SKM-1 treated with dmso at 0.1 percent for 144 hours (cell line): Measurements from ENCODE around the gene SH3TC1.

Source experiments
- DNase-seq: peaks from one replicate; lab custom pipeline; 2025; ENCODE audit not compliant: unreplicated experiment; lab: John Stamatoyannopoulos, UW

Gene SH3TC1

DNA sequence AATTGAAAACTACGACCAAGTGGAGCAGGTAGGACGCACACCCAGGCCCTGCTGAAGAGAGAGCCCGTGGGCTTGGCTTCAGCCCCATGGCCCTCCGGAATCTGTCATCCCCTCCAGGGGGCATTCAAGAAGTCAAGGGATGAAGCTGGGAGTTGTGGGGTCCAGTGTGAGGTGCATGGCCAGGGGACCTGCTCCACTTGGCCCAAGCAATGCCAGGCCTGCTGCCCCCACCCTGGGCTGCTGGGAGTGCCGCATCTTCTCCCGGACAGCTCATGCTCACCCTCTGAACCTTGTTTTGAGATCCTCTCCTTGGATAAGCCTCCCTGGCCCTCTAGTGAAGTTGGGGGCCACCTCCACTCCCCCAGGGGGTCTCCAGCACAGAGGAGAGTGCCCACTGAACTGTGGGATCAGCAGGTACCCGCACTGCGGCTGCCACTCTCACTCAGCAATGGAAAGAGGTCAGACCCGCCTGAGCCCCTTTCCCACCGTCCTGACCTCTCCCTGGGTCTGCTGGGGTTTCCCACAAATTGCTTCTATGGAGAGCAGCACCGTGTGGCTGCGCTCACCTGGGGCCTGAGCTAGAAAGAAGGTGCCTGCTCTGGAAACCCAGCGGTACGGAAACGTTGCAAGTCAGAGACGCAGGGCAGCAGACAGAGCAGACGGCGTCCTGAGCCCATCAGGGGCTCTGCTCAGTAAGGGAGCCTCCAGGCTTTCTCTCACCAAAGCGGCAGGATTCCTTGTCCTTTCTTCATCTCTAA, 35.5 kb upstream of the SH3TC1 start:
- no peak for DNase-seq

DNA sequence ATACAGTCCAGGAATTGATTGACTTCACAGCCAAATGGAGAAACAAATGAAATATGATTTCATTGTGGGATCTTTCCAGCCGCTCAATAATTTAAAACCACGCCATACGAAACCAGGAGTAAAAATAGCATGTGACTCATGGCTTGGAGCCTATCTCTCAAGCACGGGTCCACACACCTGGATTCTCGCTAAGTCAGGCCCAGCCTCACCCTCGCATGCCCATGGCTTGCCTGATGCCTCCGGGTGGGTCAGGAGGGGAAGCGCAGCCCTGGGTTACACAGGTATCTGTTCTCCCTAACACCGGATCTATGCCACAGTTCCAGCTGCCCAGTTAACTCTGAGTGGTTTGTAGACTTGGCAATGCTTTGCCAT, 34.9 kb upstream of the SH3TC1 start:
- DNase-seq = no peak

DNA sequence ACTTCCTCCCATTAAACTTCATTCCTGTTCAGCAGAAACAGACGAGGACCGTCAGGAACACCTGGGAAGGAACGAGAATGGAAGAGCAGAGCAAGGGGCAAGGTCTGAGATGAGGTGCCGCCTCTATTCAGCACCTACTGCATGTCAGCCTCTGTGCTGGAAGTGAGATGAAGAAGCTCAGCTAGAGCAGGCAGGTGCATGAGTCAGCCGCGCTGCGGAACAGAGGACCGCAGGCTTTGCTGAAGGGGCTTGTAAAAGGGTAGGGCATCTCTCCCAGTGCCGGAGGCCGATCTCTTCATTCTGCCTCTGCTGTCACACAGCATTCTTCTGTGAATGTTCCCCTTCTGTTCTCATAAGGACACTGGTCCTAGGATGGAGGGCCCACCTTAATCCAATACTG, 34.4 kb upstream of the SH3TC1 start:
- no peak for DNase-seq

DNA sequence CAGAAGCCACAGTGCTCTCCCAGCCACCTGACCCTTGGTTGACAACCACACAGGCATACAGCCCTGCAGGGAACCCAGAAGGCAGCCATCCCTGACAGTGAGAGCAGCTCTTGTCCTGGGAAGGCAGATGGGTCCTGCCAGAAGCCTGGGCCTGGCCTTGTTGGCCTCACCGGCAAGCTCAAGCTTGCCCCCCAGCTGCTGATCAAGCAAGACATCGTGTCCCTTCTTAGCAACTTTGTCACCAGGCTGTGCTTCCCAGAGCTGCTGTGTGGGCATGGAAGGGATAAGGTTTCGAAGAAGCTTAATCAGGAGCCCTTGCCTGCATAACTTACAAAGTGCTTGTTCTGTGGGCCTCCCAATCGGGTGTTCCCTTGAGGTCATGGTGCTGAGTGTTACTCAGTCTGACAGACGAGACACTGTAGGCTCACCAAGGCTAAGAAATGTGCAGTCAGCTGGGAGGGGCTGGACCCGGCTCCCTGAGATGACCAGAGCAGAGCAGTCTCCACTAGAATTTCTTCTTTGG, 33.7 kb upstream of the SH3TC1 start:
- no peak for DNase-seq

DNA sequence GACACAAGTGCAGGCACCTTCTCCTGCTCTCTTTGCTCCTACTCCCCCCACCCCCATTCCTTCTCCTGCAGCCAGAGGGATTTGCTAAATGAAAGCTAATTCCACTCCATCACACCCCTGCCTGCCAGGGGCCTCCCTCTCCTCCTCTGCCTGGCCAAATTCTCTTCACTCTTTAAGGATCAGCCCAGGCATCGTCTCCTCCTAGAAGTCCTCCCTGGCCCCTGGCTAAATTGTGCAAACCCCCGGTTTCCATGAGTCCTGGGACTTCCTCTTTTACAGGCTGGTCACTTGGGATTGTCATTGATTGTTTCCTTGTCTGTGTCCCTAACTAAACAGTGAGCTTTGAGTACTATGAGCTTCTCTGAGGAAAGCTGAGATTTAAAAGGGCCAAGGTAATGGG, 31.8 kb upstream of the SH3TC1 start:
- DNase-seq = peak; percentile 74

DNA sequence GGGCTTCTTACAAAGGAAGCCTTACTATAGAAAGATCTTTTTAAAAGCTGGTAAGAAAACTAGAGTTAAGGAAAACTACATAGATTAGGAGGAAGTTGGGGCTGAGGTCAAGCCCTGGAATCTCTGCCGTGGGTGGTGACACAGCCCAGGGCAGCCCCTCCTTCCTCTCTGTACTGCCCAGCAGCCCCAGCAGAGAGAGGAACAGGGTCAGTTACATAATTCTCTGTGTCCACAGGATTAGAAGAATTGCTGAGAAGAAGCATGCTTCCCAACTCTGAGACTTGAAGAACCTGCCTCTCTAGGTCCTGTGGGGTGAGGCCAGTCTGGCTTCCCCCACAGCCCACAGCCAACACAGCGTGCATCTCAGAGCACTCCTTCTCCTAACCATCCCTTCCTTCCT, 31.3 kb upstream of the SH3TC1 start:
- DNase-seq = peak; percentile 95

DNA sequence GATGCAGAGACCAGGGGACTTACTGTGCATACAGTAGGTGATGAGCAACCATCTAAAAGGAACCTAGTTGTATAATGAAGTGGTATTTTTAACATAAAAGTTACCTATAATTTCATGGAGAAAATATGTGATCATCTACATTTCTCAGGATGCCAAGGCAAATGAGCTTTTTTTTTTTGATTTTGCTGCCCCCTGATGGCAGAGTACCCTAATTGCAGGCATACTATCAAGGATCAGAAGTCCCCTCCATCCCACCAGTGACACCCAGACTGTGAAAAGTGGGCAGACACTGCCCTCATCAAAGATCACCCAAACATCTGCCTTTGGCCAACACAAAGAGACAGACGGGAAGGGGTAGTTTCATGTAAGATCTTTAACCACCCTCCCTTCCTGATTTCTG, 30.9 kb upstream of the SH3TC1 start:
- no peak for DNase-seq

DNA sequence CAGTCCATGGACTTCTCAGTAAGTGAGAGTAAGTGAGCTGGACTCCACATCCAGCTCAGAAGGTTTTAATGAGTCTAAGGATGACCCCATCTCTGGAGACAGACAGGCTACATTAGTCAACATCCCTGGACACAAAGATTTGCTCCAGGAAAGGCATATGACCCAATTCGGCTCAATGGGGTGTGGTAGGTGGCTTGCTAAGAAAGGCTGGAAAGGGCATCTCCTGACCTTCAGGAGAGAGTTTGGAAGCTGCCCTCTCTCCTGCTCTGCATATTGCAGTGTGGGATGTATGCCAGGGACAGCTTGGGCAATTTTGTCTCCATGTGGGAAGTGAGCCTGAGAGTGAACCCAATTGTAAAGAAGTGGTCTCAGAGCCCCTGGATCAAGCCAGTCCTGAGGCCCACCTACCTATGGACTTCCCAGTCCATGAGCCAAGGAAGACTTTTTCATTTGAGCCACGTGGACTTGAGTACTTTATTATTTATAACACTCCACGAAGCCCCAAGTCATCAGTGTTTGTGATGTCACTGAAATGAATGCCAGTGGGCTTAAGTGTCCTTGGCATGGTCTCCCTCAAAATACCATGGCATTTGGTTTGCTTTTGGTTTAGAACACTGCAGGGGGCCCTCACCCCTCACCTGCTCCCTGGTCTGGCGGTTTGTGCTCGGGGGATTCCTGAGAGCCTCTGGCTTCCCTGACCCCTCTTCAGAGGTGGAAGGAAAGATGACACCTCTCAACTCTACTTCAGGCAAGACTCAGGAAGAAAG, 30.1 kb upstream of the SH3TC1 start:
- no peak for DNase-seq

DNA sequence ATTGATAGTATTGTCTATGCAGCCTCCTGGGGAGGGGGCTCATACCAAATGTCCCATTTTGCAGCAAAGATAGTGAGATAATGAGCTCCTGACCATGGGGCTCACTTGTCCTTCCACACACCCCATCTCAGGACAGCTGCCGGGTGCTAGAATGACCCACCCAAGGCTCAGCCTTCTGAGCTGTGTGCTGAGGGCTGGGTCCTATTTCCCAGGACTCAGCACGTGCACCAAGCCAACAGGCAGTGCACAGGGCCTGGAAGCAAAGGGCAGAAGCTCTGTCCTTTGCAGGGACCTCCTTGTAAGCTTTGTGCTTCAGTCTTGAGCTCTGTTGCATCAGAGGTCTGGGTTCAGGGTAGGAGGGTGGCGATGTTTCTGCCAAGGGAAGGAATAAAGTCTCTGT, 29.3 kb upstream of the SH3TC1 start:
- DNase-seq = no peak

DNA sequence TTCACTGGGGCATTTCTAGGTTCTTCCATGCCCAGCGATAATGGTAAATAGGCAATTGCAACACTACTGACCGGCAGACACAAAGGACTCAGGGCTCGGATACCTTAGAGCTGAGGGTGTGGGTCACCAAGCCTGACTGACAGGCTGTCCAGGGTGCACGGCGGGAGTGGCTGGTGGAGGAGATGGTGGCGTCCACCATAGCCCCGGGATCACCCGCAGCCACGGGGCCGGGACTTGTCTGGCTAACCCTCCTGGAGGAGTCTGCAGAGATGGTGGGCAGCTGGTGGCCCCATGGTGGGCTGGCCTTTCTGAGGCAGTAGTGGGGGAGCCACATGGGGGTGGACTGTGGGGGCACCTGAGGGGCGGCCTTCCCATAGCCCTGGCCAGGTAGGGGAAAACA, 28.7 kb upstream of the SH3TC1 start:
- no peak for DNase-seq

DNA sequence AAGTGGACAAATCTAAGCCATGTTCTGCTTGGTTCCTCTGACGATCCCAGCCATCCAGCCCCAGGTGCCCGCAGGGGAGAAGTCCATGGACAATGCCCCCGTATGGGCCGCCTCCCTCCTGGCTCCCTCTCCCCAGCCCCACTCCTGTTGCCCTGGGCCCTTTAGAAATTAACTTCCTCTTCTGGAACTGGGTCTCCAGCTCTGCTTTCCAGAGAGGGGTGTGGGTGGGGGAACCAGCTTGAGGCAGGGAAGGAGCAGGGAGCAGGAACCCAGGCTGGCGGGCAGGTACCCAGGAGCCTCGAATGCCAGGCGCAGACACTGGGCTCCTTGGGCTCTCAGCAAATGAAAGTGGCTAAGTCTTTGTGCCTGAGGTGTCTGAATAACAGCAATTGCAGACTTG, 27.8 kb upstream of the SH3TC1 start:
- DNase-seq = no peak

DNA sequence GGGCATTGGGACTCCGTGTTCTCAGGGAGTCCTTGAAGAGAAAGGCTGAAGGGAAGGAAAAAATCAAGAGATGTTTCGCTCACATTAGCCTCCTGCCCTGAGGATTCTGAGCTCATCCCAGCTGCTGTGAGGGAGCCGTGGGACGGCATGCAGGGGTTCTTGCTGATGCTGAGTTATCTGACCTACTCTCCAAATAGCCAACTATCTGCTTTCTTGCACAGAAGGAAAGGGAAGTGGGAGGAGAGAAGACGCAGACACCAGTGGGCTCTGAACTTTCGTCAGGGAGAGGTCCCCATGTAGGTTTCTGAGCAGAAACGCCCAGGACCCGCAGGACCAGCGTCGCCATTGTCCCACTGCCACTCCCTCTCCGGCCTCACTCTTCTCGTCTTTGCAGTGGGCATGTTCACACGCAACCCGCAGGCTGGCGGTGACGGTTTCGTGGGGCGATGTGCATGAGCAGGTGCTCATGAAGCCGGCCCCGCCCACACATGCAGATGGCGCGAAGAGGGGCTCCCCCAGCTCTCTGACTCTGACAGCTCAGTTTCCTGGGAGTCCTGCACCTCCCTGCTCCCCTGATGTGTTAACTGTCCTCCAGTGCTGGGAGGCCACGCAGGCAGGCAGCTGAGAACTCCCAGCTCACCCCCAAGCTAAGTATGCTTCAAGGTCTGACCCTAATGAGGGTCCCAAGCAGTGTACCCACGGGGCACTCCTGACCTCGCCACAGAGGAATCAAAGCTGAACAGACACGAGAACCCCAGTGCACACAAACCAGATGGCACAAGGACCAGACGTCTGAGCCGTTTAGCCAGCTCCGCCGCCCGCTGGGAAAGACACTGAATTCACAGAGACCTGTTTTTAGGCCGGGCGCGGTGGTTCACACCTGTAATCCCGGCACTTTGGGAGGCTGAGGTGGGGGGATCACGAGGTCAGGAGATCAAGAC, 26.8 kb upstream of the SH3TC1 start:
- DNase-seq = no peak

DNA sequence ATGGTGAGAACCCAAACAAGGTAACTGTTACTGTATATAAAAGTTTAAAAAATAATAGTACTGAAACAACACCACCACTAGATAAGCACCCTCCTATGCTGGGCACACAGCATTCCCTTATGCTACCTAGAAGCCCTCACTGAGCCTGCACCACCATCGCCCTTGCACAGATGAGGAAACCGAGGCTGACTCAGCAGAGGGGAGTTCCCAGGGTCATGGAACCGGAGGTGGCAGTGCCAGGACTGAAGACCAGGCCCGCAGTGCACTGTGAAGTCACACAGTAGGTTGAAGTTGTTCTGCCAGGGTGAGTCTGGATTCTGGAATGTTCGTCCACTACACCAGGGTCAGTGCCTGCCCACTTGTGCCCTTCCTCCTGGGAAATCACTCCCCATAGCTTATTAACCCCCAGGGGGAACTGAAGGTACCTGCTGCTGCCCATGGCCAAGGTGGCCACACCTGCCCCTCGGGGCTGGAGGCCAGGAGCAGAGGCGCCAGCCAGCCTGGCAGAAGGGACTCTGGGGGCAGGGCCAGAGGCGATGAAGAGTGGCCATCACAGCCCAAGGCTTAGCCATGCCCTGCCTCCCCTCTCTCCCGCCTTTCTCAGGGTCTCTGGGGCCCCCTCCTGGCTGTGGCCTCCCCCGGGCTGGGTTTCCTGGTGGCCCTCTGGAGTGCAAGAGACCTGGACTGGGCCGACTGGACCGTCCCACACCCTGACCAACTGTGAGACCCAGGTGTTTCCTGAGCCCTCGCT, 25.4 kb upstream of the SH3TC1 start:
- no peak for DNase-seq

DNA sequence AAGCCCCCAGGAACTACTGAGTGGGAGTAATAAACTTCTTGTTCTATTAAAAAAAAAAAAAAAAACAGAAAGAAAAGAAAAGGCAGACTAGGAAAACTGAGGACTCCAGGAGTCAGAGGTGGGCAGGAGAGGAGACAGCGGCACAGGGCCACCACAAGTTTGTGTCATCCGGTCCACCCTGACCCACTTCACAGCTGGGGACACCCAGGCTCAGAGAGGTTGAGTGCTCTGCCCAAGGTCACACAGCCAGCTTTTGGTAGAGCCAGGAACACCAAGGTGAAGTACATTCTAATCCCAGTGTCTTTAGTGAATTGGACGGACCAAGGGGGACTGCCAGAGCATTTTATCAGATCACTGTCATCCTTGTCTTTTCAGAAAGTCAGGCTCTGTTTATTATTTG, 24.1 kb upstream of the SH3TC1 start:
- no peak for DNase-seq

DNA sequence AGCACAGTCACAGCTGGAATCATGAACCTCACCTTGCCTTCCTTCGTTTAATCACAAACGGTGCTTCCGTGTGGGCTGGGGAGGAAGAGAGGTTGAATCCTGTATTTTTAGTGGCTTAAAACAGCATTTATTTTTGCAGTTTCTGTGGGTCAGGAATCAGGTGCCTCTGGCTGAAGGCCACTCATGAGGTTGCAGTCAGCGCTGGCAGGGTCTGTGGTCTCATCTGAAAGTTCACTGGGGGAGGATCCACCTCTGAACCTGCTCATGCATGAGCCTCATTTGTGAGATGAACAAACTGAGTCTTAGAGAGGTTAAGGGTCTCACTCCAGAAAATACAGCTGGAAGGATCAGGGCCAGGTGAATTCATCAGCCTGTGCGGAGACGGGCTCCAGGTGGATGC, 23.4 kb upstream of the SH3TC1 start:
- DNase-seq = no peak

DNA sequence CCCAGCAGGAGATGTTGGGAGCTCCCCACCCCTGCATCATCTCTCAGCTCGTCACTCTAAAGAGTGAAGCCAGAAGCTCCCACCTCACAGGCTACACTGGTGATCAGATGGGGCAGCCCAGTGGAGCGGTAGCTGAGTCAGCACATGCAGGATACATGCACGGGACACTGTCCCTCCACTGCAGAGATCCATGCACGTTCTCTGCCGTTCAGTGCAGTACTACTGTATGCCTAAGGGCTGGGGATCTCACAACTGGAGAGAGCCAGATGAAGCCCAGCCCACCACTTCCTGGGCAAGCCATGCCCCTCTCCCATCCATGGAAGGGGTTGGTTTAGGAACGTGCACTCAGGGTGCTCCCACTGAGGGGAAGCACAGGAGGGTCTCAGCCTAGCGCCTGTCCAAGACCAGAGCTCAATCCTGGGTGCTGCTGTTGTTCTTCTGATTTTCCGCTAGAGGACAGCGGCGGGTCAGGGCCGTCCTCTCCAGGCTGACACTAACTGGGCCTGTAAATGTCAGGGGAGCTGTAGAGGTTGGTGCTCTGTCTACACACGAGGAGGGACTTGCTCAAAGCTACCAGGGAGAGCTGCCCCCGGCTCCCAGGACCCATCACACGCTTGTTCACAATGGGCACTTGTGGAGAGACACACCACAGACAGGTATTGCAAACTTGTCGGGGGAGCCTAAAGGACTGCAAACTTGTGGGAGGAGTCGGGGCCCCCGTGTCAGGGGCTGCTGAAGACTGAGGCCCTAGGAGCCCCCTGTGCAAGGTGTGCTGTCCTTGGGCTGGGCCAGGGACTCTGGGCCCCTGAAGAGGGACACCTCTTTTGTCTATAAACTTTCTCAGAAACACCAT, 22.3 kb upstream of the SH3TC1 start:
- peak; percentile 75 for DNase-seq

DNA sequence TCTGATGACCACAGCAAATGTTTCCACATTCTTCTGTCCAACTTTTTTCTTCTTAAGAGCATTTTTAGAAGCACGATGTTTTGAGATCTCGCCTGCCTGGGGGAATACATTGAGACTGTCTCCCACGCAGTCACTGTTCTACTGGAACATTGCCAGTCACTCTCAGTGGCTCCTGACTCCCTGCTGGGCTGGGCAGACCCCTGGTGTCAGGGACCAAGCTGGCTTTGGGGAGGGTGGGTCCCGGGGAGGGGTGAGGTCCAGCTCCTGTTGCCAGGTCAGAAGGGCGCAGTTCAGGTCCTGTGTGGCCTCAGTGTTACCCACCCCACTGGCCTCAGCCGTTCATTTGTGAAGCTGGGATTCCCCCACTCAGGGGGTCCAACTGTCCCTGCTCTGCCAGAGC, 21.5 kb upstream of the SH3TC1 start:
- DNase-seq = no peak

DNA sequence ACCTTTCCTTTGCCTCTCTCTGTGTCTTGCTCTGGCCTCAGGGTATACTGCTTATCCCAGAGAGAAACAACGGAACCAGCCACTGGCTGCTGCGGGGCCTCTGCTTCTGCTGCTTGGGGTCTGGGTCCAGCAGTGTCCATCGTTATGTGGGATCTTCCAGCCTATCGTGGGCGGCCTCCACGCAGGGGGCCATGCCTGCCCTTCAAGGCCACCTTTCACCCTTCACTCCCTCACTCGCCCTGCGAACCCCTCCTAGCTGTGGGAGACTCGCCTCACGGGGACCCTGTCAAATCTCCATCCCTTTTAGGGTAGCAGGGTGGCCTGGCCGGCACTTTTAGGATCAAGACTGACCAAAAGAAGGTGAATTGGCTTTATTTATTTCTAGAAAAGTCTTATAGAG, 21.1 kb upstream of the SH3TC1 start:
- no peak for DNase-seq

DNA sequence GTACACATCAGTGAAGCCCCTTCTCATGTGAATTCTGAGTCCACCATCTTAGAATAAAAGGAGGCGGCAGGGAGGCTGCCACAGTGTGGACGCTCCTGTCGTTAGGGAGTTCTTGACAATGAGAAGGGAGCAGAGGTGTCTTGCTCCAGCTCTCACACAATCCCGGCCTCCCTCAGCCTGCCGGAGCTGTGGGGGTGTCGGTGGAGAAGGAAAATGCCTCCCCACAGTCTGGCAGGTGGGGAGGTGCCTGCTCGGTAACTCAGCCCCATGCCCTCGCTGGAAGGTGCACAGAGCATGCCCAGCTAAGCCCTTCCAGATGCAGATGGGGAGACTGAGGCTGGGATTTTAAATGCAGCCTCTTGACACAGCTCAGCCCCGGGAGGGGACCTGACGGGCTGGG, 20.0 kb upstream of the SH3TC1 start:
- DNase-seq = no peak

DNA sequence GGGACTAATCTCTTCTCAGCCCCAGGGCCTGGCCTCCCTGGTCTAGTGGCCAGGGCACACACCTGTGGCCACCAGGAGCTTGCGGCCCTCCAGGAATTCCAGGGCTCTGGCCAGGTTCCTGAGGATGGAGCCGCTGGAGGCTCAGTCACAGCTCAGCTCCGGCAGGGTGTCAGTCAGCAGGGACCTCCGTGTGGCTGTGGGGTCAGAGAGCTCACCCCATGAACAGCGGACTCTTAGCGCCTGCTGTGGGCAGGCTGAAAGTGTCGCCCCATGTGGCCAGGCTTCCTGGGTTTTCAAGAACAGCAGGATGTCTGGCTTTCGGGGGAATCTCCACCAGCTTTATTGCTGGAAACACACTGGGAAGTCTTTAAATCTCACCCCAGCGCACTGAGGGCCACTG, 19.3 kb upstream of the SH3TC1 start:
- DNase-seq = no peak
